HL-60 (cell line): ENCODE measurements around the gene LFNG.
"Not testable (repeated sequence)": the region's sequence is repeated elsewhere in the genome, so short reads cannot be mapped to it uniquely, and the experiment has no call there.

Source experiments
- GABPA ChIP-seq: IDR thresholded peaks from 2 replicates; pipeline ENCODE4 v1.6.1; 2012; ENCODE audit warnings: low read depth
- POLR2AphosphoS5 ChIP-seq: IDR thresholded peaks from 2 replicates; pipeline ENCODE4 v1.6.1; 2012; ENCODE audit warnings: low read depth
- TF ChIP-seq, protein P1 (sequence below): IDR thresholded peaks from one replicate; pipeline ENCODE4 v1.5.1; 2011; ENCODE audit warnings: low read length, control low read depth, inconsistent platforms; ENCODE audit not compliant: insufficient read depth

DNA sequence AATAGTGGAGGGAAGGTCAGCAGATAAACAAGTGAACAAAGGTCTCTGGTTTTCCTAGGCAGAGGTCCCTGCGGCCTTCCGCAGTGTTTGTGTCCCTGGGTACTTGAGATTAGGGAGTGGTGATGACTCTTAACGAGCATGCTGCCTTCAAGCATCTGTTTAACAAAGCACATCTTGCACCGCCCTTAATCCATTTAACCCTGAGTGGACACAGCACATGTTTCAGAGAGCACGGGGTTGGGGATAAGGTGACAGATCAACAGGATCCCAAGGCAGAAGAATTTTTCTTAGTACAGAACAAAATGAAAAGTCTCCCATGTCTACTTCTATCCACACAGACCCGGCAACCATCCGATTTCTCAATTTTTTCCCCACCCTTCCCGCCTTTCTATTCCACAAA lies 14.0 kb downstream of the LFNG start:
- TF ChIP-seq, protein P1, sequence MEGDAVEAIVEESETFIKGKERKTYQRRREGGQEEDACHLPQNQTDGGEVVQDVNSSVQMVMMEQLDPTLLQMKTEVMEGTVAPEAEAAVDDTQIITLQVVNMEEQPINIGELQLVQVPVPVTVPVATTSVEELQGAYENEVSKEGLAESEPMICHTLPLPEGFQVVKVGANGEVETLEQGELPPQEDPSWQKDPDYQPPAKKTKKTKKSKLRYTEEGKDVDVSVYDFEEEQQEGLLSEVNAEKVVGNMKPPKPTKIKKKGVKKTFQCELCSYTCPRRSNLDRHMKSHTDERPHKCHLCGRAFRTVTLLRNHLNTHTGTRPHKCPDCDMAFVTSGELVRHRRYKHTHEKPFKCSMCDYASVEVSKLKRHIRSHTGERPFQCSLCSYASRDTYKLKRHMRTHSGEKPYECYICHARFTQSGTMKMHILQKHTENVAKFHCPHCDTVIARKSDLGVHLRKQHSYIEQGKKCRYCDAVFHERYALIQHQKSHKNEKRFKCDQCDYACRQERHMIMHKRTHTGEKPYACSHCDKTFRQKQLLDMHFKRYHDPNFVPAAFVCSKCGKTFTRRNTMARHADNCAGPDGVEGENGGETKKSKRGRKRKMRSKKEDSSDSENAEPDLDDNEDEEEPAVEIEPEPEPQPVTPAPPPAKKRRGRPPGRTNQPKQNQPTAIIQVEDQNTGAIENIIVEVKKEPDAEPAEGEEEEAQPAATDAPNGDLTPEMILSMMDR: not testable (repeated sequence)
- TF ChIP-seq GABPA, POLR2AphosphoS5: not testable (repeated sequence)
